PC-3 (cell line): ENCODE measurements around the gene MAML3.

Experiments
- CTCF ChIP-seq: fragments of 300-600 bp; sonication (generic); conservative IDR thresholded peaks from 2 replicates; pipeline ENCODE4 v1.5.1; 2017; ENCODE audit warnings: antibody characterized with exemption, low read depth, mild to moderate bottlenecking, low read length
- EZH2phosphoT487 ChIP-seq: fragments of 300-600 bp; sonication (generic); IDR thresholded peaks from 2 replicates; pipeline ENCODE4 v1.6.1; 2018; ENCODE audit warnings: mild to moderate bottlenecking, antibody characterized with exemption, low read length, borderline replicate concordance

GRCh38 chr4:139672215-139672614, 481.8 kb downstream of the MAML3 start:
- no peak for TF ChIP-seq EZH2phosphoT487
- no peak for TF ChIP-seq CTCF
